ENCODE results near the gene MASP1. TPM values are rescaled to one million over a fixed set of nuclear protein-coding genes. Genes with fewer than 3 reads are reported as not detected.
"Not testable (repeated sequence)": the region's sequence is repeated elsewhere in the genome, so short reads cannot be mapped to it uniquely, and the experiment has no call there.

MASP1 gene
- total RNA-seq, 1 donor from 2014 or later: not detected

- intact Hi-C loops (cut with micrococcal nuclease): no loop called here
These were observed 24.2 kb downstream of the MASP1 start for GRCh38 chr3:187267306-187267705.

- intact Hi-C loops (cut with micrococcal nuclease): no loop called here
These were observed 24.8 kb downstream of the MASP1 start for GRCh38 chr3:187266691-187267090.

- intact Hi-C loops (cut with micrococcal nuclease): no loop called here
These were observed 26.0 kb downstream of the MASP1 start for GRCh38 chr3:187265461-187265955.

- intact Hi-C loops (cut with micrococcal nuclease): no loop called here
These were observed 26.6 kb downstream of the MASP1 start for GRCh38 chr3:187264911-187265310.

- intact Hi-C loops (cut with micrococcal nuclease): no loop called here
These were observed 27.5 kb downstream of the MASP1 start for GRCh38 chr3:187264021-187264420.

- intact Hi-C loops (cut with micrococcal nuclease): no loop called here
These were observed 28.3 kb downstream of the MASP1 start for GRCh38 chr3:187263270-187263669.

- intact Hi-C loops (cut with micrococcal nuclease): no loop called here
These were observed 29.2 kb downstream of the MASP1 start for GRCh38 chr3:187262360-187262759.

- intact Hi-C loops (cut with micrococcal nuclease): no loop called here
These were observed 30.0 kb downstream of the MASP1 start for GRCh38 chr3:187261541-187261969.

GRCh38 chr3:187259171-187259570 is 32.4 kb downstream of the MASP1 start:
- intact Hi-C loops (cut with micrococcal nuclease): no loop called here

- intact Hi-C loops (cut with micrococcal nuclease): no loop called here
These were observed 33.4 kb downstream of the MASP1 start for GRCh38 chr3:187257992-187258692.

GRCh38 chr3:187257471-187257870 is 34.1 kb downstream of the MASP1 start:
- intact Hi-C loops (cut with micrococcal nuclease): no loop called here

- intact Hi-C loops (cut with micrococcal nuclease): no loop called here
These were observed 35.4 kb downstream of the MASP1 start for GRCh38 chr3:187256051-187256616.

- intact Hi-C loops (cut with micrococcal nuclease): no loop called here
These were observed 36.2 kb downstream of the MASP1 start for GRCh38 chr3:187255314-187255713.

GRCh38 chr3:187252311-187252710 is 39.2 kb downstream of the MASP1 start:
- intact Hi-C loops (cut with micrococcal nuclease): no loop called here

GRCh38 chr3:187251599-187251998 is 39.9 kb downstream of the MASP1 start:
- intact Hi-C loops (cut with micrococcal nuclease): no loop called here

- intact Hi-C loops (cut with micrococcal nuclease): no loop called here
These were observed 44.1 kb downstream of the MASP1 start for GRCh38 chr3:187247398-187247797.

GRCh38 chr3:187243933-187244524 is 47.5 kb downstream of the MASP1 start:
- intact Hi-C loops (cut with micrococcal nuclease): no loop called here

- intact Hi-C loops (cut with micrococcal nuclease): no loop called here
These were observed 48.6 kb downstream of the MASP1 start for GRCh38 chr3:187242900-187243299.

GRCh38 chr3:187242435-187242834 is 49.1 kb downstream of the MASP1 start:
- intact Hi-C loops (cut with micrococcal nuclease): no loop called here

GRCh38 chr3:187238835-187239234 is 52.7 kb downstream of the MASP1 start:
- intact Hi-C loops (cut with micrococcal nuclease): not testable (repeated sequence)

GRCh38 chr3:187238239-187238638 is 53.3 kb downstream of the MASP1 start:
- intact Hi-C loops (cut with micrococcal nuclease): no loop called here

- intact Hi-C loops (cut with micrococcal nuclease): no loop called here
These were observed 53.8 kb downstream of the MASP1 start for GRCh38 chr3:187237741-187238140.

GRCh38 chr3:187236962-187237361 is 54.6 kb downstream of the MASP1 start:
- intact Hi-C loops (cut with micrococcal nuclease): no loop called here

Measured in T-helper 1 cell treated with Interleukin-12 subunit alpha and Interleukin-12 subunit beta and Interleukin-4 antibody, amounts not matched to agents 30 ng/mL and 1 ng/mL, for 36 hours (primary cell).